Amniotic stem cell (primary cell): ENCODE results near the gene TANK.

Experiments
- DNase-seq: peaks from one replicate; lab custom pipeline; 2025; lab: John Stamatoyannopoulos, UW

The TANK gene

GRCh38 chr2:161134547-161135518 is 25.4 kb upstream of the TANK start:
- no peak for DNase-seq

DNA sequence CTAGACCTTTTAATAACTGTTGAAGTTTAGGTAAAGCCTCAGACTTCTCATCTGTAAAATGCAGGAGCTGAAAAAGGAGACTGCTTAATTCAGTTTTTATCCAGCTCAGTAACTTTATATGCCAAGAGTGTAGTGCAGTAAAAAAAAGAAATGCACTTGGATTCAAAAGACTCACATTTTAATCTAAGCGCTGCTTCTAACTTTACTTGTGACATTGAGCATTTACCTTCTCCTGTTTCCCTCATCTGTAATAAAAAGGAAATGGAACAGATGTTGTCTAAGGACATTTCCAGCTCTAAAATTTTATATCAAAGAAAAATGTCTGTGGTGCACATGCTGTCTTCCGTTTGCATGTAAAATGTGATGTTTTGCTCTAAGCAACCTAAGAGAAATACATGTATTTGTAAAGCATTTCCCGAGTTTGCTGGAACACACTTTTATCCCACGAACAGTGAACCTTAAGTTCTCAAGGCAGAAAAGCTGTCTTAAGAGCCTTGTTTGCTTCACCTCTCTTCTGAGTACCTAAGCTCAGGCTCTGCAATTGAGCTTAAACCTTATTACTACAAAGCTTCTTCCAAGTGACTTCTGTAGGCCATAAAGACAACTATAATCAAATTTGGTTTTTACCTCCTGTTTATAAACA is 24.2 kb upstream of the TANK start:
- DNase-seq, result no peak

DNA sequence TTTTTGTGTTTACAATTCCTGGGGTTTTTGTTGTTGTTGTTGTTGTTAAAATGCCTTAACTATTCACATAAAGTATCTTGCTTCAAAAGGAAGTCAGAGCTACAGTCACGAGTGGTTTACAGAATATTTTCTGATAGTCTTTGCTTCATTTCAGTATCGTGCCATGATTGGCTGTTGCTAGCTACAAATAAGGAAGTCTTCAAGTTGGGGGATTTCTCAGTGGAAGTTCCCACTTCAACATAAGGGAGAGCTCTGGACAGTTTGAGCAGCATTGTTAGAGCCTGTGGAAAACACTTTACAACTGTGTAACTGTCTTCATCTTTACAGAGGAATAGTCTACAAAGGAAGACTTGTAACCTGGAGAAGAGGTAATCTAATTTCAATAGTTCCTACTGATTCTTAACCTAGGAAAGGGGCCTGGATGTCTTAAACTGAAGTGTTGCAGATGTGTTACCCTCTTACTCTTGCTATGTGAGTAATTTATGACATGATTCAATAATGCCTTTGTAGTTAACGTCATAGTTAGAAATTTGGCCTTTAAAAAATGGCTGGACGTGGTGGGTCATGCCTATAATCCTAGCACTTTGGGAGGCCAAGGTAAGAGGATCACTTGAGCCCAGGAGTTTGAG is 23.4 kb upstream of the TANK start:
- no peak for DNase-seq

DNA sequence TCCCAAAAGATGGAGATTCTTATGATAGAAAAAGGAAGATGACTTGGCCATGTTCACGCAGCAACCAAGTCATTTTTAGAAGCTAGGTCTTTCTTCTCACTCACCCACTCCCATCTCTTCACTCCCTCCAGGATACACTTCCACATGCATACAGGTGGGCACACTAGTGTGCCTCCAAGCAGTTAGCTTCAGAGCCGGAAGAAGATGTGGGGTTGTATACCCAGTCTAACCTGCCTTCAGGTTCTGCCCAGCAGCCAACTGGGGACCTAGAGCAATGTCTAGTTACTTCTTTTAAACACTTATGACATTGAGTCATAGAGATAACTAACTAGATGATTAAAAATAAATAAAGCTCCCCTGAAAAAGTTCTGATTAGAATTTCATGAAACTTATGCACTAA is 21.8 kb upstream of the TANK start:
- no peak for DNase-seq

DNA sequence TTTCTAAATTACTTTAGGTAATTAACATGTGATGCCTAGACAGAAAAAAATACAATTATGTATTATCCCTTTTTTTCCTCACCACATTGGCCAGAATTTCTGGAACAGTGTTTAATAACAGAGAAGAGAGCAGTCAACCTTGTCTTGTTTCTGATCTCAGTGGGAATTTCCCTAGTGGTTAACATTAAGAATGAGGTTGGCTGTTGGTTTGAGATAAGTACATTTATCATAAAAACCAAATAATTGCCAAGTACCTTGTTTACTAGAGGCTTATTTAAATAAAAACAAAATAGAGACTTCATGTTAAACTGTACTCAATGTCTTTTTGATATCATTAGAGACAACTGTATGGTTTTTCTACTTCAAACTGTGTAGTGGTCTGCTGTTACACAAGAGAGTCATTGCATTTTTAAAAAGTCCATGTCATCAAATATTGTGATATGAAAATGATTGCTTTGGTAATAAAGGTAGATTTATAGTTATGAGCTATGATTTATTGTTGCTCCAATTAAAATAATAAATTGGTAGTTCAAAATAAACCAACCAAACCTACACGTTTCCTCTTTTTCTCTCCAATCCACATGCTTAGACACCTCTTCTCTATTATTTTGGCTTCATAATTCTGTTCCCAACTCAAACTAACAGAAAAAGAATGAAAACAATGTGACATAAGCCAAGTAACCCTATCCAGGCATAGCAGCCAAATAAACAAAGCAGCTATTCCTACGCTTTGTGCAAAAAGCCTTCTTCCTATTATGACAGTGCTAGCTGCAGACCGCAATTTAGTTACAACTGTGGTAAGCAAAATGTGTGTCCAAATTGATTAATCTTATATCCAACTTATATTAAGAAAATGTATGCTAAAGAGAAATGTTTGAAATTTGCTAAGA is 20.9 kb upstream of the TANK start:
- no peak for DNase-seq

DNA sequence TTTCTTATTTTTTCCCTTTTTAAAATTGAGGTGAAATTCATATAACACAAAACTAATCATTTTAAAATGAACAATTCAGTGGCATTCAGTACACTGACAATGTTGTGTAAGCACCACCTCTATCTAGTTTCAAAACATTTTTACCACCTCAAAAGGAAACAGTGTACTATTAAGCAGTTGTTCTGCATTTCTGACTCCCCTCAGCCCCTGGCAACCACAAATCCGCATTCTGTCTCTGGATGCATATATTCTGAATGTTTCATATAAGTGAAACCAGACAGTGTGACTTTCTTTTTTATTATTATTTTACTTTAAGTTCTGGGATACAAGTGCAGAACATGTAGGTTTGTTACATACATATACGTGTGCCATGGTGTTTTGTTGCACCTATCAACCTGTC is 19.2 kb upstream of the TANK start:
- no peak for DNase-seq

GRCh38 chr2:161146209-161146775 is 13.9 kb upstream of the TANK start:
- DNase-seq, result no peak

DNA sequence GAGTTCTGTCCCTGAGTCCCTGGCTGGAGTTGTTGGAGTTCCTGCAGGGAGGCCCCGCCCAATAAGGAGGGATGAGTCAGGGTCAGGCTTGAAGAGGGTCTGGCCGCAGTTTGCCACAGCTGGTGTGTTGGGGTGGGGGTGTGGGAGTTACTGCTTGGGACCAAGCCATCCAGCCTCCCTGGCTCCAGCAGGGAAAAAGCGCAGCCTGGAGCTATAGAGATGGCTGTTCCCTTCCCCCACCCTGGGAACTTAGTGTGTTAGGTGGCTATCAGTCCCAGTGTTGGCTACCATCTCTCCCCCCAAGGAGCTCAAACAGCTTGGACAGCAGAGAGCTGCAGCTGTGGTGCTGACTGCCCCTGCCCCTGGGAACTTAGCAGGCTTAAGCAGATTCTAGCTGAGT is 13.2 kb upstream of the TANK start:
- DNase-seq, result no peak

DNA sequence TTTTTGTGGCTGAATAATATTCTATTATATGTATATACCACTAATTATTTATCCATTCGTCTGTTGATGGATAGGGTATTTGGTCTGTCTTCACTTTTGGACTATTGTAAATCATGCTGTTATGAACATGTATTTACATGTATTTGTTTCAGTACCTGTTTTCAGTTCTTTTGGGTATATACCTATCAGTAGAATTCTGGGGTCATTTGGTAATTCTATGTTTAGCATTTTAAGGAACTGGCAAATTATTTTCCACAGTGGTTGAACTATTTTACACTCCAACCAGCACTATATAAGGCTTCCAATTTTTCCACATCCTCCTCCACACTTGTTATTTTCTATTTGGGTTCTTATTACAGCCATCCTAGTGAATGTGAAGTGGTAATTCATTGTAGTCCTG is 12.4 kb upstream of the TANK start:
- no peak for DNase-seq

DNA sequence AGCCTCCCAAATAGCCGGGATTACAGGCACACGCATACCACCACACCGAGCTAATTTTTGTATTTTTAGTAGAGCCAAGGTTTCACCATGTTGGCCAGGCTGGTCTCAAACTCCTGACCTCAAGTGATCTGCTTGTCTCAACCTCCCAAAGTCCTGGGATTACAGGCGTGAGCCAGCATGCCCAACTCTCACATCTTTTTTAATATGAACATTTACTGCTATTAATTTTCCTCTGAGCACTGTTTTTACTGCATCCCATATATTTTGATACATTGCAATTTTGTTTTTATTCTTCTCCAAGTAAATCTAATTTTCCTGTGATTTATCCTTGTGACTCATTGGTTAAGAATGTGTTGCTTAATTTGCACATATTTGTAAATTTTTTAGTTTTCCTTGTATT is 9.5 kb upstream of the TANK start:
- no peak for DNase-seq

- DNase-seq, result no peak
Observed at GRCh38 chr2:161152302-161152701, 7.9 kb upstream of the TANK start.

DNA sequence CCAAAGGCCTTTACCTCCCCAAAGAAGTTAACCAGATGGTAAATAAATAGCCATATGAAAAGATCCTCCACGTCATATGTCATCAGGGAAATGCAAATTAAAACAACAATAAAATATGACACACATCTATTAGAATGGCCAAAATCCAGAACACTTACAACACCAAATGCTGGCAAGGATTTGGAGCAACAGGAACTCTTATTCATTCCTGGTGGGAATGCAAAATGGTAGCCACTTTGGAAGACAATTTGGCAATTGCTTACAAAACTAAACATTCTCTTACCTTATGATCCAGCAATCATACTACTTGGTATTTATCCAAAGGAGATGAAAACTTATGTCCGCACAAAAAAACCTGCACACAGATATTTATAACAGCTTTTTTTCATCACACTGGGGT is 1.3 kb upstream of the TANK start:
- DNase-seq, result no peak

GRCh38 chr2:161159456-161160225 is 587 bp upstream of the TANK start:
- no peak for DNase-seq

DNA sequence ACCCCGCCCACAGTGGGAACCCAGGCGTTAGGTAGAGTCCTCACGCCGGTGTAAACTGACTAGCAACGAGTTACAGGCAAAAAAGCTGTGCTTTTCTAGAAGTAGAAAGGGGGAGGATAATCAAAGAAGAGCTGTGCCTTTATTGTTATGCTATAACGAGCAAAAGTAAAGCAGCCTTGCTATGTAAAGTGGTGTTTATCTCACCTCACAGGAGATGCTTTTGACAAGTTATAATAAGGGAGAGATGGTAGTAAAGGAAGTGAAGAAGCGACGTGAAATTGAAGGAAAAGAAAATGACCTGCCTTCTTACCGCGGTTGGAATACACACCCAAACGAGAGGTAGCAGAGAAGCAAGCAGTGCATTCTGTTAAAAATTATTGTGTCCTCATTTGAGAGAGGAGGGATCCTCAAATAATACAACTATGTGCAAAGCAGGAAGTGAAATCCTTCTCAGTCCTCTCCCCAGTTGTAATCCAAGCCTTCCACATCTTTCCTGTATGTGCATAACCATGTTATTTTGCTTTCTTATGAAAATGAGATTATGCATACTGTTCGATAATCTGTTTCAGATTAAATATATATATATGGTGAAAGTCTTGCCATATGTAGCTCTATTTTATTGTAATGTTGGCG is 962 bp downstream of the TANK start:
- no peak for DNase-seq

- DNase-seq, result no peak
Observed at GRCh38 chr2:161163440-161163839, 3.2 kb downstream of the TANK start.

GRCh38 chr2:161164161-161164560 is 3.9 kb downstream of the TANK start:
- no peak for DNase-seq

DNA sequence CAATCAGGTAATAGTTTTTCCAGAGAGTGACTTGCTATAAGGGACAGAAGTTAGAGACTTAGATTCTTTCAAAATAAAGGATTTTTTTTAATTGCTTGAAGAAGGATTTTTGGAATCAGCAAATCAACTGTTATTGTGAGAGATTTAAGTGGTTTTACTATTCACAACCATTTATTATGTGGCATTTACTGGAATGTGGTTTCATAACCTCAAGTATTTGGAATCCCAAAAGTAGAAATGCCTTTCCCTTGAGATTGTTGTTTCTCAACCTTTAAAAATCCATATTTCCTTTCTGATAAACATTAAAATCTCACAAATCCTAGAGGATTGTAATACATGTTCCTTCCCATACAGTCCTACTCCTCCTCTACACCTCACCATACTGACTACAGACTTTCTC is 5.0 kb downstream of the TANK start:
- DNase-seq, result no peak

GRCh38 chr2:161165811-161166210 is 5.6 kb downstream of the TANK start:
- DNase-seq, result no peak

DNA sequence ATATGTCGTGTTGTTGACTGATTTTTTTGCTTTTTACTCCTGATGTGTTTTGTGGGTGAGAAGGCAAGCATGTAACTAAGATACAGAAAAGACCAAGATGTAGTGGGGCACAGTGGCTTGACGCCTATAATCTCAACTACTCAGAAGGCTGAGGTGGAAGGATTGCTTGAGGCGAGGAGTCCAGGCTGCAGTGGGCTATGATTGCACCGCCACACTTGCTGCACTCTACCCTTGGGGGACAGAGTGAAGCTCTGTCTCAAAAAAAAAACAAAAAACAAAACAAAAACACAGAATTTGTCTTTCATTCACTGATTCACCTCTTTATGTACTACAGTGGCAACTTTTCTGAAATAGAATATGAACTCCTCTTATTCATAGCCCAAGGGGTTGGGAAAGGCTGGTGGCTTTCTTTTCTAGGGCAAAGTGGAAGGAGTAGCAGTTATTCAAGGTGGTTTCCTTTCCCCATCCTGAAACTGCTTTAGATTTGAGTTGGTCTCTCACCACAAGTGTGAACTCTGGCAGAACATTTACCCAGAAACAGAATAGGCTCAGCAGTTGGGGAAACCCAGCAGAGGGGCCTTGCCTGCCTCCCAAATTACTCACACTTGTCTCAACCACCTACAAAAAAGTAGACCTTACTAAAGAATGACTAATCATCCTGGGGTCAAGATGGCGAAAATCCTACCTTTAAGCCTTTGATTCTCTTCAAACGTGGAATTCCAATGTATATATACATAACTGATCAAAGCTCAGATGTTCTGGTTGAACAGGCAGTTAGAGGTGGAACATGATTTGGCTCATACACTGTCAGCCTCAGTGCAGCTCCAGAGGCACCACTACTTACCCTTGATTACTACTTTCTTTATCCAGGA is 6.5 kb downstream of the TANK start:
- no peak for DNase-seq
